ENCODE measurements around the gene YARS1. TPM values are rescaled to one million over a fixed set of nuclear protein-coding genes. Genes with fewer than 3 reads are reported as not detected.

YARS1 gene
- 10 to 100 TPM; 24.8 to 40.0 (median 30.2) TPM for total RNA-seq

DNA sequence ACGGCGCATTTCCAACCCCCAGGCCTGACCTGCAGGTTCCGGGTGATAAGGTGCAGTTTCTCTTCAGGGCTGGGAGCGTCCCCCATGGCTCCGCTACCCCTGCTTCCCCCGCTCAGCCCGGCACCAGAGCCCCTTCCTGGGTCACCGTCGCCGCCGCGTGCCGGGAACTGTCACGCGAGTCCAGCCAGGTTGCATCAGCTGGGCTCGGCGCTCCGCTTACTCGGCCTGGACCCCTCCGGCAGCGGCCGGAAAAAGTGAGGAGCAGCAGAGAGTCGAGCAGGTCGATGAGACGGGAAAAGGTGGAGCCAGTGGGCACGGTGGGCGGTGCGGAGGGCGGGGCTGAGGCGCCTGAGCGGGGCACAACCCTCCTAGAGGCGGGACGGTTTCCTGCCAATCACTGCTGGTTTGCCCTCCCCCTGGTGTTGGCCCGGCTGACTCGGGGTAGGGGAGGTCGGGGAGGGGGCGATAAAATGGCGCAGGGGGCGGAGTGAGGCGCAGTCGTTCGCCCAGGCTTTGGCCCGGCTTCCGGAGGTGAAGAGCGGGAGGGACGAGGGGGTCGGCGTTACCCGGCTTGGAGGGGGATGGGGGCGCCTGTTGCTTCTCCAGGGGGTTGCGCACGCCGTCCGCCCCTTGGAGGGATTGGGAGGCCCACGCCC is at the start of gene YARS1, which contains the start of gene S100PBP:
YARS1 (minus strand) TSS at position 200 of the 656 bp plus-strand sequence; CDS start at position 86, 114 bp downstream.
S100PBP (plus strand) TSS at position 495 of the 656 bp plus-strand sequence. CDS start 8,447 bp downstream, outside the sequence.
- TF ChIP-seq, protein P1, sequence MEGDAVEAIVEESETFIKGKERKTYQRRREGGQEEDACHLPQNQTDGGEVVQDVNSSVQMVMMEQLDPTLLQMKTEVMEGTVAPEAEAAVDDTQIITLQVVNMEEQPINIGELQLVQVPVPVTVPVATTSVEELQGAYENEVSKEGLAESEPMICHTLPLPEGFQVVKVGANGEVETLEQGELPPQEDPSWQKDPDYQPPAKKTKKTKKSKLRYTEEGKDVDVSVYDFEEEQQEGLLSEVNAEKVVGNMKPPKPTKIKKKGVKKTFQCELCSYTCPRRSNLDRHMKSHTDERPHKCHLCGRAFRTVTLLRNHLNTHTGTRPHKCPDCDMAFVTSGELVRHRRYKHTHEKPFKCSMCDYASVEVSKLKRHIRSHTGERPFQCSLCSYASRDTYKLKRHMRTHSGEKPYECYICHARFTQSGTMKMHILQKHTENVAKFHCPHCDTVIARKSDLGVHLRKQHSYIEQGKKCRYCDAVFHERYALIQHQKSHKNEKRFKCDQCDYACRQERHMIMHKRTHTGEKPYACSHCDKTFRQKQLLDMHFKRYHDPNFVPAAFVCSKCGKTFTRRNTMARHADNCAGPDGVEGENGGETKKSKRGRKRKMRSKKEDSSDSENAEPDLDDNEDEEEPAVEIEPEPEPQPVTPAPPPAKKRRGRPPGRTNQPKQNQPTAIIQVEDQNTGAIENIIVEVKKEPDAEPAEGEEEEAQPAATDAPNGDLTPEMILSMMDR (IDR thresholded peaks at IDR 0.05), result peak in 1 of 3 donors; percentile 61
- peak in 1 of 2 donors; percentile 5 for TF ChIP-seq POLR2A (IDR thresholded peaks at IDR 0.05)
- 0 to 1% methylated on average over 48 to 53 of the region's 55 CpGs for whole genome bisulfite sequencing, 2 donors
- intact Hi-C loops (cut with DNase I; ENCODE audit: low total_unique reads), result no loop called here
- H3K4me3 ChIP-seq (ENCODE audit: low read depth, poor library complexity, severe bottlenecking), result peak within 1 kb of the TSS; percentile 82
- peak; percentile 99 to 100 for DNase-seq (ENCODE audit: low spot score in 2 of 2)

GRCh38 chr1:32865639-32866405 is 48.7 kb upstream of the YARS1 start:
- 64 to 76% methylated on average over 3 of the region's 3 CpGs for WGBS, 2 donors
- intact Hi-C loops (cut with DNase I; ENCODE audit: low total_unique reads), result loop anchor here (10.0 kb wide), 1 partner anchor 161 kb away; the partner anchor contains the start of gene SYNC

DNA sequence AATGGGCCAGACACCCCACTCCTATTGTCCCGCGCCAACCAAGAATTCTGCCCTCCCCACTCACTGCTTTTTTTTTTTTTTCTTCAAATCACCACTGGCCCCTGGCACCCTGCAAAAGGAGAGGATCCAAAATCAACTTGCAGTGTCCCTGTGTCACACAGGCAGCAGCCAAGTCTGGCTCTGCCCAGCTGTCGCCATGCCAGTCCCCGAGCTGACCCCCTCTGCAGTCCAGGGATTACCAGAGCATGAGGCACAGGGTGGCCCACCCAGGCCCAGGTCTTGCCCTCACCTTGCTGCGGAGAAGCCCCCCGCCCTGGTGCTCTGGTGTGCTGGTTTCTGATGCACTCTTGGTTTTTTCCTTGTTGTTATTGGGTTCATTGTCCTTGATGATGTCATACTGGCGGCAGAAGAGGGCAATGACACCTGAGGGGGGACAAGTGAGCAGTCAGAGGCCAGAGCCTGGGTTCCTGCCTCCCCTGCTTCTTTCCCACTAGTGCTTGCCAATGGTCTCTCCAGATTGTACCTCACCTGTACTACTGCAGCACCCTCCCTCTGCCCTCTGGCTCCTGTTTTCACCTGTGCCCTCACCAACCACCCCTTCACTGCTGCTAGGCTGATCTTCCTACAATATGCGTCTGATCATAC is 47.3 kb upstream of the YARS1 start:
- intact Hi-C loops (cut with DNase I; ENCODE audit: low total_unique reads), result loop anchor here (10.0 kb wide), 1 partner anchor 160 kb away; the partner anchor contains the start of gene SYNC
- WGBS, 2 donors, result 91 to 94% methylated on average over 8 of the region's 8 CpGs
- H3K4me3 ChIP-seq (ENCODE audit: low read depth, poor library complexity, severe bottlenecking), result no peak overlapping the region
- peak in 1 of 2 donors; percentile 48 for DNase-seq (ENCODE audit: low spot score in 2 of 2)
- no peak for TF ChIP-seq POLR2A (IDR thresholded peaks at IDR 0.05)
- TF ChIP-seq, protein P1 (IDR thresholded peaks at IDR 0.05), result no peak

More at GRCh38 chr1:32865639-32866405, 48.7 kb upstream of the YARS1 start:
- no peak overlapping the region for H3K4me3 ChIP-seq (ENCODE audit: low read depth, poor library complexity, severe bottlenecking)
- DNase-seq (ENCODE audit: low spot score in 2 of 2), result peak in 1 of 2 donors; percentile 3
- no peak for TF ChIP-seq POLR2A (IDR thresholded peaks at IDR 0.05)
- TF ChIP-seq, protein P1 (IDR thresholded peaks at IDR 0.05), result no peak

- intact Hi-C loops (cut with DNase I; ENCODE audit: low total_unique reads), result loop anchor here (10.0 kb wide), 1 partner anchor 159 kb away; the partner anchor contains the start of gene SYNC
- WGBS, 2 donors, result 88 to 93% methylated on average over 1 of the region's 1 CpG
- TF ChIP-seq, protein P1 (IDR thresholded peaks at IDR 0.05), result no peak
- no peak for TF ChIP-seq POLR2A (IDR thresholded peaks at IDR 0.05)
- H3K4me3 ChIP-seq (ENCODE audit: low read depth, poor library complexity, severe bottlenecking), result no peak overlapping the region
- peak in 1 of 2 donors; percentile 21 for DNase-seq (ENCODE audit: low spot score in 2 of 2)
Observed at GRCh38 chr1:32863881-32864245, 46.7 kb upstream of the YARS1 start.

DNA sequence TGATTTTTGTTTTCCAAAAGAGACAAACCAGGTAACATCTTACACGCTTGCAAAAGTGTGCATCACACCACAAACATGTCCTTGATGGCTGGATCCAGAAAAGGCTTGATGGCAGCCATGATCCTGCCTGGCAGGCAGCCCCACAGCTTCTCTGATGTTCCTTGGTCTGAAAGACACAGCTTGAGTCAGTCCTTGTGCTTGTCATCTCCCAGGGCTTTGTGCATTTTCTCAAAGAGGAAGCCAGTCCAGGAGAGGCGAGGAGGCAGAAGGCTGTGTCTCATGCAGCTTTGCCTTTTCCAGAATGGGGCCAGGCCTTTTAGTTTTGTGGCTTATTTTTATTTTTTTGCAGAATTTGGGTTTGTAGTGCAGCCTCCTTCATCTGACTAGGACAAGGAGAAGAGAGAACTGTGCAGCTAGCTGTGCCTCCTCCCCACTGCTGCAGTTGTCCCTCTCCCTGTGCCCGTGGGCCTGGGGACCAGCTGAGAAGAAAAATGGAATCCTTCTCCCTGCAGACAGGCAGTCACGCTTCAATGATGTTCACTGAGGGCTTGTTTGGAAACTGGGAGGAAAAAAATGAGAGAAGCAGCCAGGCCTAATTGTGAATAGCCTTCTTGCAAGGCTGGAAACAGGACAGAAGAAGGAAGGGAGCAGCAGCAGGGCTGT is 46.2 kb upstream of the YARS1 start:
- TF ChIP-seq, protein P1 (IDR thresholded peaks at IDR 0.05), result no peak
- TF ChIP-seq POLR2A (IDR thresholded peaks at IDR 0.05), result no peak
- WGBS, 2 donors, result 91 to 94% methylated on average over 4 of the region's 4 CpGs
- DNase-seq (ENCODE audit: low spot score in 2 of 2), result peak in 1 of 2 donors; percentile 54
- no peak overlapping the region for H3K4me3 ChIP-seq (ENCODE audit: low read depth, poor library complexity, severe bottlenecking)
- intact Hi-C loops (cut with DNase I; ENCODE audit: low total_unique reads), result loop anchor here (10.0 kb wide), 1 partner anchor 159 kb away; the partner anchor contains the start of gene SYNC

Data from lower leg skin (tissue), 4 donors.